Measurements from ENCODE around the gene LRP4.

LRP4 gene

GRCh38 chr11:46948378-46949131 lies 30.2 kb upstream of the LRP4 start:
- Histone ChIP-seq H3K79me2 (ENCODE audit: low read length) (no peaks in the 10 kb centered on the region), H3K36me3 (replicated peaks; ENCODE audit: insufficient read depth, low read length) (no peaks in the 10 kb centered on the region), H3F3A (ENCODE audit: insufficient read depth, low read length) (no peaks in the 10 kb centered on the region), H3K27me3 (replicated peaks; ENCODE audit: insufficient read depth, low read length) (no peaks in the 10 kb centered on the region), H4K20me1 (ENCODE audit: insufficient read depth, low read length) (no peaks in the 10 kb centered on the region), H3K4me2 (ENCODE audit: low read depth, low read length) (no peak overlapping the region), H3K9me2 (replicated peaks; ENCODE audit: insufficient read depth, low read length) (no peaks in the 10 kb centered on the region), H2AFZ (ENCODE audit: low read length) (no peak overlapping the region), H3K9me3 (replicated peaks; ENCODE audit: insufficient read depth, low read length) (no peaks in the 10 kb centered on the region), H3K4me3 (ENCODE audit: low read length) (no peak overlapping the region), H3K9ac (ENCODE audit: low read length) (no peak overlapping the region), H3K4me1 (ENCODE audit: low read length) (no peaks in the 10 kb centered on the region), H3K27ac (ENCODE audit: low read length) (no peak overlapping the region)
- TF ChIP-seq EZH2 (optimal IDR thresholded peaks at IDR 0.05; ENCODE audit: low read depth, low read length) (no peak), EZH2phosphoT487 (IDR thresholded peaks at IDR 0.05; ENCODE audit: low read length) (no peak)
- TF ChIP-seq, protein P1, sequence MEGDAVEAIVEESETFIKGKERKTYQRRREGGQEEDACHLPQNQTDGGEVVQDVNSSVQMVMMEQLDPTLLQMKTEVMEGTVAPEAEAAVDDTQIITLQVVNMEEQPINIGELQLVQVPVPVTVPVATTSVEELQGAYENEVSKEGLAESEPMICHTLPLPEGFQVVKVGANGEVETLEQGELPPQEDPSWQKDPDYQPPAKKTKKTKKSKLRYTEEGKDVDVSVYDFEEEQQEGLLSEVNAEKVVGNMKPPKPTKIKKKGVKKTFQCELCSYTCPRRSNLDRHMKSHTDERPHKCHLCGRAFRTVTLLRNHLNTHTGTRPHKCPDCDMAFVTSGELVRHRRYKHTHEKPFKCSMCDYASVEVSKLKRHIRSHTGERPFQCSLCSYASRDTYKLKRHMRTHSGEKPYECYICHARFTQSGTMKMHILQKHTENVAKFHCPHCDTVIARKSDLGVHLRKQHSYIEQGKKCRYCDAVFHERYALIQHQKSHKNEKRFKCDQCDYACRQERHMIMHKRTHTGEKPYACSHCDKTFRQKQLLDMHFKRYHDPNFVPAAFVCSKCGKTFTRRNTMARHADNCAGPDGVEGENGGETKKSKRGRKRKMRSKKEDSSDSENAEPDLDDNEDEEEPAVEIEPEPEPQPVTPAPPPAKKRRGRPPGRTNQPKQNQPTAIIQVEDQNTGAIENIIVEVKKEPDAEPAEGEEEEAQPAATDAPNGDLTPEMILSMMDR (IDR thresholded peaks at IDR 0.05; ENCODE audit: low read length): no peak
- no peak for DNase-seq

DNA sequence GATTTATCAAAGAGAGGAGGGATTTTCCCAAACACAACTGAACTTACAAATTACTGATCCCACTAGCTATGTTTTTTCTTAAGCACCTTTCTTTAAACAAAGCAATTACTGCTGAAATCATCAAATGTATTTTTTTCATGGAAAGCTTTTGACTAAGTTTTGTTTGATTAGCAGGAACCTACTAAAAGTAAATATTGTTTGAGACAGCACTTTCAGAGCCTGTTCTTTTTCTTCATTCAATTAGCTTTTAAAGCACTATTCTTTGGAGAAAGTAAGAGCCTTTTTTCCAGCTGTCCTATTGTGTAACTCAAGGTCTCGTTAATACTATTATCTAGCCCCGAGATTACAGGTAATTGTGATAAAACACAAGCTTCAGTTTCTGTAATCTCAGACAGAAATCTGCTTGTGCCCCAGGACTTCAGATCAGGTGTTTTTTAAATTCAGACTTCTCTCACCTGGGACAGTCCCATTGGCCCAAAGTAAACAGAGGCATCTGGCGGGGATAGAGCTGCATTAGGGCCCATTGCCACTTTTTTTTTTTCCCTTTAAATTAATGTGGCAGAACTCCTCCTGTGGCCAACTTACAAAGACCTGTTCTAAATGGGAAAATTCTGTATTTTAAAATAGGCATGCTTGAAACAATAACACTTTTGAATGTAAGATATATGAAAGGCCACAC lies 29.2 kb upstream of the LRP4 start:
- Histone ChIP-seq H3K27ac (ENCODE audit: low read length) (no peak overlapping the region), H2AFZ (ENCODE audit: low read length) (no peak overlapping the region), H3K79me2 (ENCODE audit: low read length) (no peaks in the 10 kb centered on the region), H3F3A (ENCODE audit: insufficient read depth, low read length) (no peaks in the 10 kb centered on the region), H3K9me2 (replicated peaks; ENCODE audit: insufficient read depth, low read length) (no peaks in the 10 kb centered on the region), H3K4me1 (ENCODE audit: low read length) (no peaks in the 10 kb centered on the region), H3K4me2 (ENCODE audit: low read depth, low read length) (no peak overlapping the region), H4K20me1 (ENCODE audit: insufficient read depth, low read length) (no peaks in the 10 kb centered on the region), H3K9ac (ENCODE audit: low read length) (no peak overlapping the region), H3K9me3 (replicated peaks; ENCODE audit: insufficient read depth, low read length) (no peaks in the 10 kb centered on the region), H3K27me3 (replicated peaks; ENCODE audit: insufficient read depth, low read length) (no peaks in the 10 kb centered on the region), H3K4me3 (ENCODE audit: low read length) (no peak overlapping the region), H3K36me3 (replicated peaks; ENCODE audit: insufficient read depth, low read length) (no peaks in the 10 kb centered on the region)
- no peak for TF ChIP-seq EZH2phosphoT487 (IDR thresholded peaks at IDR 0.05; ENCODE audit: low read length)
- TF ChIP-seq, protein P1 (IDR thresholded peaks at IDR 0.05; ENCODE audit: low read length): no peak
- TF ChIP-seq EZH2 (optimal IDR thresholded peaks at IDR 0.05; ENCODE audit: low read depth, low read length): no peak
- DNase-seq: no peak

GRCh38 chr11:46944356-46945075 lies 26.2 kb upstream of the LRP4 start:
- H3K9me3 ChIP-seq (replicated peaks; ENCODE audit: insufficient read depth, low read length): no peaks in the 10 kb centered on the region
- no peaks in the 10 kb centered on the region for H3K36me3 ChIP-seq (replicated peaks; ENCODE audit: insufficient read depth, low read length)
- TF ChIP-seq EZH2 (optimal IDR thresholded peaks at IDR 0.05; ENCODE audit: low read depth, low read length): no peak
- TF ChIP-seq, protein P1 (IDR thresholded peaks at IDR 0.05; ENCODE audit: low read length): no peak
- no peak for TF ChIP-seq EZH2phosphoT487 (IDR thresholded peaks at IDR 0.05; ENCODE audit: low read length)
- H3K4me2 ChIP-seq (ENCODE audit: low read depth, low read length): no peak overlapping the region
- no peak for DNase-seq
- H3K9me2 ChIP-seq (replicated peaks; ENCODE audit: insufficient read depth, low read length): no peaks in the 10 kb centered on the region
- no peaks in the 10 kb centered on the region for H3K79me2 ChIP-seq (ENCODE audit: low read length)
- H2AFZ ChIP-seq (ENCODE audit: low read length): no peak overlapping the region
- H3F3A ChIP-seq (ENCODE audit: insufficient read depth, low read length): no peaks in the 10 kb centered on the region
- no peak overlapping the region for H3K27ac ChIP-seq (ENCODE audit: low read length)
- no peaks in the 10 kb centered on the region for H4K20me1 ChIP-seq (ENCODE audit: insufficient read depth, low read length)
- no peaks in the 10 kb centered on the region for H3K27me3 ChIP-seq (replicated peaks; ENCODE audit: insufficient read depth, low read length)
- no peak overlapping the region for H3K9ac ChIP-seq (ENCODE audit: low read length)
- no peak overlapping the region for H3K4me3 ChIP-seq (ENCODE audit: low read length)
- H3K4me1 ChIP-seq (ENCODE audit: low read length): no peaks in the 10 kb centered on the region
